ENCODE data around the gene OBSCN. TPM values are rescaled to one million over a fixed set of nuclear protein-coding genes. Genes with fewer than 3 reads are reported as not detected.

OBSCN gene
- total RNA-seq, 3 donors from 2014 or later, result 6.3 to 9.3 (median 7.5) TPM

DNA sequence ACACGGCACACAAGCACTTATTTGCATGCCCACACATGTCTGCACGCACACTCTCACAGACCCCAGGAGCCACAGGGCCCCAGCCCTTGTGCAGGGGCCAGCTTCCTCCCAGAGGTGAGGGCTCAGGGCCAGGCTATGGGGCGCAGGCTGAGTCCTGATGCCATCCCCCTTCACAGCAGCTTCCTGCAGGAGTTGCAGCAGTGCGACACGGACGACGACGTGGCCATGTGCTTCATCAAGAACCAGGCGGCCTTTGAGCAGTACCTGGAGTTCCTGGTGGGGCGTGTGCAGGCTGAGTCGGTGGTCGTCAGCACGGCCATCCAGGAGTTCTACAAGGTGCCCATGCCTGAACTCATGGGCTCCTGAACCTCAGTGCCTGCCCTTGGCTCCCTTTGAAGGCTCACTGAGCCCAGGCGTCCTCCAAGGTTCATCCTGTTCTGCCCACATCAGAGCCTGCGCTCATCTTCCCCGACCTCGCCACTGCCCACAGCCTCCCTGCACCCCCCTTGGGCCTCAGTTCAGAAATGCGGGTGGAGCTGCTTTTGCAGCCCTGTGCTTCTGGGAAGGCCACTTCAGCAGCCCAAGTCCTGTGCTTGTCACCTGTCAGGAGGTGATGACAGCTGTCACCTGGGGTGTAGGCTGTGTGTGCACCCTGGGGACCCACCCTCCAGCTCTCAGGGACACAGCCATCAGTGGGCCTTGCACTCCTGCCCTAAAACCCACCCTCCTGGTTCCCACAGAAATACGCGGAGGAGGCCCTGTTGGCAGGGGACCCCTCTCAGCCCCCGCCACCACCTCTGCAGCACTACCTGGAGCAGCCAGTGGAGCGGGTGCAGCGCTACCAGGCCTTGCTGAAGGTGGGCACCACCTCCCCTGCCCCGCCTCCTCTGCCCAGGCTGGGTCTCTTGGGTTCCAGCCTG, 132.2 kb downstream of the OBSCN start:
- H3K4me1 Mint-ChIP-seq (ENCODE audit: low read depth), result no peaks in the 10 kb centered on the region
- H3K4me3 Mint-ChIP-seq, result no peak overlapping the region
- peaks cover 8% of the 10 kb centered on the region for H3K36me3 Mint-ChIP-seq (ENCODE audit: insufficient read depth)
- H3K27me3 Mint-ChIP-seq (ENCODE audit: low read depth), result no peaks in the 10 kb centered on the region
- DNase-seq (no peak), ATAC-seq (no peak)
- H3K9me3 Mint-ChIP-seq, result peaks cover 3% of the 10 kb centered on the region

- Mint-ChIP-seq H3K4me1 (ENCODE audit: low read depth) (no peaks in the 10 kb centered on the region), H3K27me3 (ENCODE audit: low read depth) (no peaks in the 10 kb centered on the region), H3K36me3 (ENCODE audit: insufficient read depth) (peaks cover 8% of the 10 kb centered on the region), H3K9me3 (peaks cover 3% of the 10 kb centered on the region), H3K4me3 (no peak overlapping the region)
- ATAC-seq (no peak), DNase-seq (no peak)
These were observed 133.0 kb downstream of the OBSCN start for GRCh38 chr1:228340686-228341449.

GRCh38 chr1:228341450-228341813, 133.6 kb downstream of the OBSCN start:
- no peak overlapping the region for H3K4me3 Mint-ChIP-seq
- no peak for ATAC-seq
- no peaks in the 10 kb centered on the region for H3K4me1 Mint-ChIP-seq (ENCODE audit: low read depth)
- no peak for DNase-seq
- H3K36me3 Mint-ChIP-seq (ENCODE audit: insufficient read depth), result peaks cover 8% of the 10 kb centered on the region
- no peaks in the 10 kb centered on the region for H3K27me3 Mint-ChIP-seq (ENCODE audit: low read depth)
- H3K9me3 Mint-ChIP-seq, result peaks cover 3% of the 10 kb centered on the region

DNA sequence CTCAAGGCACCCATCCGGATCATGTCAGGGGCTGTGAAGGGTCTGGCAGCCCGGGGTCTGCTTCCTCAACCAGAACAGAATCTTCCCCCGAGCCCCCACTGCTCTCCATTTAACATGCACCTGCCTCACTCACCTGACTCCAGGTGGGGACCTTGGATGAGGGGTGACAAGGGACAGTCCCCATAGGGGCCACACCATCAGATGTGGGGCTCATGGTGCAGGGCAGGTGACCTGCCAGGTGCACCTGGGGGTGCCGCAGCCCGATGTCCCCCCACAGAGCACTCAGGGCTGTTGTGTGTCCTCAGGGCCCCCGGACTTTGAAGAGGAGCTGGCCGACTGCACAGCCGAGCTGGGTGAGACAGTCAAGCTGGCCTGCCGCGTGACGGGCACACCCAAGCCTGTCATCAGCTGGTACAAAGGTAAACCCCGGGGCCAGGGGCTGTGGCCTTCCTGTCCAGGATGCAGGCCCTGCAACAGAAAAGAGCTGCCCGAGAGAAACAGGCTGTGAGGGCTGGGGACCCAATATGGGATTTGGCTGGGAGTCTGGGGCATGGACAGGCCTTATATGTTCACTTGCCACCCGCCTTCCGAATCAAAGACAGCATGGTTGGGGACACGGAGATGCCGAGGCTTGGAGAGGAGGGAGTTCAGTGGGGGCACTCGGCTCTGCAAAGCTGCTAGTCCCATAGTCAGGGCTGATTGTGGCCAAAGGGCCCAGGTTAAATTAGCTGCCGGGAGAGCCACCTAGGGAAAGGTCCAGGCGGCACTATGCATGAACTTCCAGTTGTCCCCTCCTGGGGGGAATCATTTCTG, 134.2 kb downstream of the OBSCN start:
- no peak for DNase-seq
- H3K27me3 Mint-ChIP-seq (ENCODE audit: low read depth), result no peaks in the 10 kb centered on the region
- no peak for ATAC-seq
- no peak overlapping the region for H3K4me3 Mint-ChIP-seq
- peaks cover 3% of the 10 kb centered on the region for H3K9me3 Mint-ChIP-seq
- peaks cover 8% of the 10 kb centered on the region for H3K36me3 Mint-ChIP-seq (ENCODE audit: insufficient read depth)
- no peaks in the 10 kb centered on the region for H3K4me1 Mint-ChIP-seq (ENCODE audit: low read depth)

GRCh38 chr1:228342627-228343190, 134.9 kb downstream of the OBSCN start:
- peaks cover 3% of the 10 kb centered on the region for H3K9me3 Mint-ChIP-seq
- H3K4me1 Mint-ChIP-seq (ENCODE audit: low read depth), result no peaks in the 10 kb centered on the region
- ATAC-seq (no peak), DNase-seq (no peak)
- H3K4me3 Mint-ChIP-seq, result no peak overlapping the region
- peaks cover 8% of the 10 kb centered on the region for H3K36me3 Mint-ChIP-seq (ENCODE audit: insufficient read depth)
- no peaks in the 10 kb centered on the region for H3K27me3 Mint-ChIP-seq (ENCODE audit: low read depth)

DNA sequence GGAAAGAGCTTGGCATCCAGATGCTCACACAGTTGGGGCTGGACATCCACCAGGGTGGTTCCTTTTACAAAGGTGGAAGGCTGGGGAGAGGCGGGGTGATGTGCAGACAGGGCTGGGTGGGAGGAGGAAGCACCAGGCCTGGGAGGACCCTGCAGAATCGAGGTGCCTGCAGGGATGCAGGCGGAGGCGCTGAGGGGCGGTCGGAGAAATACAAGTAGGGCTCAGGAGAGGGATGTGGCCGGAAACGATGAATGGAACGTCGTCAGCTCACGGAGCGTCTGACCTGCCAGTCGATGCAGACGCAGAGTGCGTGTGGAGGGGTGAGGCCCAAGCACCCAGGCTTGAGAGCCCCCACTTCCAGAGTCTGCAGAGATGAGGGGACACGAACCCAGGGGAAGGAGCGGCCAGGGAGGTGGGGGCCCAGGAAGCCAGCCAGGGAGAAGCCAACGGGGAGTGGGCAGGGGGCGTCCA, 135.4 kb downstream of the OBSCN start:
- Mint-ChIP-seq H3K4me3 (no peak overlapping the region), H3K9me3 (peaks cover 3% of the 10 kb centered on the region), H3K36me3 (ENCODE audit: insufficient read depth) (peaks cover 8% of the 10 kb centered on the region), H3K4me1 (ENCODE audit: low read depth) (no peaks in the 10 kb centered on the region), H3K27me3 (ENCODE audit: low read depth) (no peaks in the 10 kb centered on the region)
- DNase-seq (no peak), ATAC-seq (no peak)

DNA sequence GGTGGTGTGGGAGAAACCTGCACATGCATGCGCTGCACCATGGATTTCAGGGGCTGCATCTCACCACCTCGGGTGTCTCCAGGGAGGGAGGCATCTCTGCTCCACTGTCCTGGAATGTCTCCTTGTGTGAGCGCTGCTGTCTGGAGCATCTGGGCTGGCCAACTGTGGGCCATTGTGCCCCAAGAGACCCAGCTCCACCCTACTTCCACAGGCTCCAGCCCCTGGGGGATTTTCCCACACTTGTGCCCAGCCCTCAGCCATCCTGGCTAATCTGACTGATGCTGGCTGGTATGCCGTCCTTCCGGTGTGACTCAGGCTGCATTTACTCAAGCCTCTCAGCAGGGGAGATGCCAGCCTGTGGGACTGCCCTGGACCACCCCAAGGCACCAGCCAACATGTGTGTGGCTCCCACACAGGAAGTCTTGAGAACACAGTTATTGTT, 136.8 kb downstream of the OBSCN start:
- Mint-ChIP-seq H3K4me1 (ENCODE audit: low read depth) (no peaks in the 10 kb centered on the region), H3K27me3 (ENCODE audit: low read depth) (no peaks in the 10 kb centered on the region), H3K36me3 (ENCODE audit: insufficient read depth) (peaks cover 5% of the 10 kb centered on the region), H3K9me3 (peaks cover 3% of the 10 kb centered on the region), H3K4me3 (no peak overlapping the region)
- ATAC-seq (no peak), DNase-seq (no peak)

GRCh38 chr1:228345201-228345930, 137.5 kb downstream of the OBSCN start:
- peak; percentile 3 for DNase-seq
- Mint-ChIP-seq H3K36me3 (ENCODE audit: insufficient read depth) (peaks cover 6% of the 10 kb centered on the region), H3K9me3 (peaks cover 3% of the 10 kb centered on the region), H3K27me3 (ENCODE audit: low read depth) (no peaks in the 10 kb centered on the region), H3K4me3 (no peak overlapping the region), H3K4me1 (ENCODE audit: low read depth) (no peaks in the 10 kb centered on the region)
- ATAC-seq, result no peak

- peaks cover 6% of the 10 kb centered on the region for H3K36me3 Mint-ChIP-seq (ENCODE audit: insufficient read depth)
- no peaks in the 10 kb centered on the region for H3K27me3 Mint-ChIP-seq (ENCODE audit: low read depth)
- no peak overlapping the region for H3K4me3 Mint-ChIP-seq
- ATAC-seq (no peak), DNase-seq (peak; percentile 1)
- H3K9me3 Mint-ChIP-seq, result peaks cover 3% of the 10 kb centered on the region
- no peaks in the 10 kb centered on the region for H3K4me1 Mint-ChIP-seq (ENCODE audit: low read depth)
These were observed 138.9 kb downstream of the OBSCN start for GRCh38 chr1:228346731-228347130.

DNA sequence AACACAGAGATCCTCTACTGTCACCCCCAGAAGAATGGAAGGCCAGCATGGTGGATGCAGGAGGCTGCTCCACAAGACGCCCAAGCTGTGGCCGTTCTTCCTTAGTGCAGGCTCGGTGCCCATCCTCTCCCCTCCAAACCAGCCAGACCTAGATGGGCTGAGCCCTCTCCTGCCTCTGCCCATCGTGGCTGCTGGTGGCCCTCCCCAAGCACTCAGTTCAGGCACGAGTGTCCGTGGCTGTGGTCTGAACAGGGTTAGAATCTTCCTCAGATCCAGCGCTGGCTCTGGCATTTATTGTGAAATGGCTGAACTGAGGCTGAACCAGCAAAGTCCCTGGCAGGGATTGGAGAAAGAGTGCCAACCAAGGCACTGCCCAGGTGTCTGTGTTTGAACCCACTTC, 139.3 kb downstream of the OBSCN start:
- peaks cover 6% of the 10 kb centered on the region for H3K36me3 Mint-ChIP-seq (ENCODE audit: insufficient read depth)
- peak; percentile 1 for DNase-seq

DNA sequence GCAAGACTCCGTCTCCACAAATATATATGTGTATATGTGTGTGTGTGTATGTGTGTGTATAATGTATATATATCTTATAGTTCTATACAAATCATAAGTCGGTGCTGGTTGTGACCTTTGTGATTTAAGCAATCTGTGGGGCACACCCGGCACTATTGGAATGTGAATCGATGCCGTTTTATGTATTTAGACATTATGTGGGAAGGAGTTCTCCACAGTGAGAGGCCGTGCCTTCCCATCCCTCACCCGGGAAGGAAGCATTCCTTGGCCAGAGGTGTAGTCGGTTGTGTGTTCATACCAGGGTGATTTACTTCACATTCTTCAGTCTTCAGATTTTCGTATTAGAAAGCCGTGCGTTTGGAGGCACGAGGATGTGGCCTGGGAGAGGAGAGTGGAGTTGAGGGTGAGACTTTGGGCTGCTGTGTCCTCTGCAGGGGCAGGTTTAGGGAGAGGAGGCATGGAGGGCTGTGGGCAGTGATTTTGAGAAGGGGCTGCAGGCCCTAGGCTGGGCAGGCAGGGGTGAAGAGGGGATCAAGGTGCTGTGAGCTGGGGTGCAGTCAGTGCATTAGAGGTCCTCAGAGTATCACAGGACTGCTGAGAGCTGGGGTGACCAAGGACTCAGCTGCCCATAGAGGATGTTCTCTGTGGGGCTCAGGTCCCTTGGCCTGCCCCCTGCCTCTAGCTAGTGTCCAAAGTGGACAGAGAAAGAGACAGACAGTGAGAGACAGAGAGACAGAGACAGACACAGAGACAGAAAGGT, 141.0 kb downstream of the OBSCN start:
- Mint-ChIP-seq H3K4me3 (no peak overlapping the region), H3K4me1 (ENCODE audit: low read depth) (no peaks in the 10 kb centered on the region), H3K27me3 (ENCODE audit: low read depth) (no peaks in the 10 kb centered on the region), H3K36me3 (ENCODE audit: insufficient read depth) (peaks cover 1% of the 10 kb centered on the region), H3K9me3 (no peaks in the 10 kb centered on the region)
- DNase-seq (no peak), ATAC-seq (no peak)

More for the DNA sequence above, 139.3 kb downstream of the OBSCN start:
- Mint-ChIP-seq H3K27me3 (ENCODE audit: low read depth) (no peaks in the 10 kb centered on the region), H3K4me3 (no peak overlapping the region), H3K9me3 (peaks cover 3% of the 10 kb centered on the region), H3K4me1 (ENCODE audit: low read depth) (no peaks in the 10 kb centered on the region)
- ATAC-seq, result no peak

- Mint-ChIP-seq H3K4me1 (ENCODE audit: low read depth) (no peaks in the 10 kb centered on the region), H3K36me3 (ENCODE audit: insufficient read depth) (peaks cover 1% of the 10 kb centered on the region), H3K27me3 (ENCODE audit: low read depth) (no peaks in the 10 kb centered on the region), H3K4me3 (no peak overlapping the region), H3K9me3 (no peaks in the 10 kb centered on the region)
- no peak for DNase-seq
- no peak for ATAC-seq
These were observed 141.9 kb downstream of the OBSCN start for GRCh38 chr1:228349701-228350171.
